ENCODE measurements around the gene SLC45A1. TPM values are rescaled to one million over a fixed set of nuclear protein-coding genes. Genes with fewer than 3 reads are reported as not detected.

Gene SLC45A1
- total RNA-seq, 1 donor from 2014 or later = 2.5 TPM

GRCh38 chr1:8348777-8349472 lies 31.0 kb downstream of the SLC45A1 start:
- DNase-seq (ENCODE audit: low spot score) (peak; percentile 82), ATAC-seq (peak; percentile 62)
- intact Hi-C loops (cut with DNase I) = loop anchor here (10.0 kb wide), 1 partner anchor 324 kb away; the partner anchor contains the start of gene ERRFI1

GRCh38 chr1:8349473-8349865 lies 31.6 kb downstream of the SLC45A1 start:
- ATAC-seq (no peak), DNase-seq (ENCODE audit: low spot score) (no peak)
- intact Hi-C loops (cut with DNase I) = loop anchor here (10.0 kb wide), 1 partner anchor 325 kb away; the partner anchor contains the start of gene ERRFI1

DNA sequence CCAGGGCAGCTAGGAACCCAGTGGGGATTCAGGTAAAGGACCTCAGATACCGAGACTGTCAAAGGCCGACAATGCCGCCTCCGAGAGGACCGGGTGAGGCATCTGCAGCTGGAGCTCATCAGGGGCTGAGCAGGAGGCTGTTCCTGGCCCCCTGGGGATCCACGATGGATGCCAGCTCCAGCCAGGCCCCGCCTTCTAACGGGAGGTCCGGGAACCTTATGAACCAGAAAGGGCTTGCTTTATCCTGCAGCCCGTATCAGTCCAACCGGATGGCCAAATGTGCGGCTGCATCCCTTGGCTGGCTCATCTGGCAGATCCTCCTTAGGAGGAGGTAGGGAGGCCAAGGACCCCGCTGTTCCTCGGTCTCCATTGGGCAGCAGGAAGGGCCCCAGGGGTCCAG lies 32.0 kb downstream of the SLC45A1 start:
- peak; percentile 45 for ATAC-seq
- no peak for DNase-seq (ENCODE audit: low spot score)
- intact Hi-C loops (cut with DNase I) = loop anchor here (10.0 kb wide), 1 partner anchor 325 kb away; the partner anchor contains the start of gene ERRFI1

DNA sequence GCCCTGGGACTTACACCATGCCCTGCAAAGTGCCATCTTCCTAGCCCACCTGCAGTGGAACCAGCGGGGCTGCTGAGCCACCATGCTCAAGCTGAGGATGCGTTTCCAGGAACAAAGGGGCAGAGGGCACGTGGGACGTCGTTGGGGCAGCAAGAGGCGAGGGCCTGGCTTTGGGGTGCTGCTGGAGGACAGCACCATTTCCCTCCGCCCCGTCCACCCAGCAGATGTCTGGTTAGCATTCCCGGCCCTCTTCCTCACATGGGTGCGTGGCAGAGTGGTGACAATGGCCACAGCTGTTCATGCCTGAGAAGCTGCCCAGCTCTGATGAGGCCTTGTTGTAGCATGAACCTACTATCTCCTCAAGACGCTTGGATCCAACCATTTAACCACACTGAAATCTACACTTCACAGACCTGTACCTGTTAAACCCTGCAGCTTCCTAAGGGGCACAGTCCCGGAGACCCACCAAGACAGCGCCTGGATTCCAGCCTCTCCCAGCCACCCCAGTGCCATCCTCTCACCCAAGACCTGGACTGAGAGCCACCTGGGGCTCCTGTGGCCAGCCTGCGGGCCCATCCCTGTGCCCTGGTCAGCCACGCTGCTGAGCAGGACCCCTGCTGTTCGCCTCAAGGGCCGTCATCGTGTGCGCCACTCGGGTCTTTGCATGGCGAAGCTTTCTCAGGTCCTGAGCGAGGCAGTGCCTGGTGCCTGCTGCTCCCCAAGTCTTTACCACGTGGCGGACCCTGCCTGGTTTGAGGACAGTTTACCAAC lies 33.2 kb downstream of the SLC45A1 start:
- intact Hi-C loops (cut with DNase I) = no loop called here
- no peak for ATAC-seq
- no peak for DNase-seq (ENCODE audit: low spot score)

DNA sequence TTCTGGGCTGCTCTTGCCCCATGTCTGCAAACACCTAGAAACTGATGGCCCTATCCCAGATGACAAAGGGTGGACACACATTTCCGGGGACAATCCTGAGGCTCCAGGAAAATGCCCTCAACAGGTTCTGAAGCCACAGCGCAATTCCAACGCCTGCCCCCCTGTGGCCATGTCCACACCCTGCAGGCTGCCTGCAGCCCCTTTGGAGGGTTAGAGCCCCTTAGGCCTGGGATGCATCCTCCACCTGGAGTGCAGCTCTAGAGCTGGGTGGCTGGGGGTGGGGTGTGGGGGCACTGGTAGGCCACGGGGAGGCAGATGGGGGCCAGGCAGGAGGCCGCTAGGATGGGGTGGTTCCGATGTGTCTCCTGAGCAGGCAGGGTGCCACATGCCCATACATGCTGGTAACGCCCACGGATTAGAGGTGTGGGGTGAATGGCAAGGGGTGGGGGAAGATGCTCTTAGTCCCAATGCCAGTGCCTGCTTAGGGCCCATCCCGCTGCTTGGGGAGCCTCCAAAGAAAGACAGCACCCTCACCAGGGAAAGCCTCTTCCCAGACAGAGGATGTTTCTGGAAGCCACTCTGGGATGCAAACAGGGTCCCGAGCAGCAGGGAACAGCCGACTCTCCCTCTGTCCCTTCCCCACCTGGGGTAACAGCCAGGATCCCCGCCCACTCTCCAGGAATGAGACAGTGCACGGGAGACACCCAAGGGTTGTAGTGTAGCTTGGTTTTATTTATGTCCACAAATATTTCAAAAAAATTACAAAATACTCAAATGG lies 34.0 kb downstream of the SLC45A1 start:
- intact Hi-C loops (cut with DNase I) = no loop called here
- no peak for DNase-seq (ENCODE audit: low spot score)

DNA sequence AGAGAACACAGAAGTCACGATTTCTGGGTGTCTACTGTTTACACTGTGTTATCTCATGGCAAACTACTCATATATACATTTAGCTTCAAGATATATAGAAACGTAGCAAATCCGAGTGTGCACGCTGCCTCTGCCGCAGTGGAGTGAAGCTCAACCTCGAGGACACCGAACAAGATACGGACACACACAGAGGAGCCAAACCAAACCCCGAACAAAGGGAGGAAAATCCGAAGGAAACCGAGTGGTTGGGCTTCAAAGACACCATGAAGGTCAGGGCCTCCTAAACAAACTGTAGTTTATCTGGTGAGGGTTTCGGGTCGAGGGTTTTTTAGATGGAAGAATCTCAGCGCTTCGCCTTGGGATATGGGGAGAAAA lies 34.5 kb downstream of the SLC45A1 start:
- DNase-seq (ENCODE audit: low spot score) = no peak
- intact Hi-C loops (cut with DNase I) = no loop called here
- no peak for ATAC-seq

More for the DNA sequence above, 34.0 kb downstream of the SLC45A1 start:
- no peak for ATAC-seq

- ATAC-seq = peak; percentile 44
- intact Hi-C loops (cut with DNase I) = no loop called here
- no peak for DNase-seq (ENCODE audit: low spot score)
Observed at GRCh38 chr1:8352886-8353785, 35.2 kb downstream of the SLC45A1 start.

- DNase-seq (ENCODE audit: low spot score) (no peak), ATAC-seq (no peak)
- intact Hi-C loops (cut with DNase I) = no loop called here
Observed at GRCh38 chr1:8354038-8354437, 36.1 kb downstream of the SLC45A1 start.

- DNase-seq (ENCODE audit: low spot score) (no peak), ATAC-seq (no peak)
- intact Hi-C loops (cut with DNase I) = no loop called here
Observed at GRCh38 chr1:8355439-8356255, 37.7 kb downstream of the SLC45A1 start.

GRCh38 chr1:8356256-8357209 lies 38.6 kb downstream of the SLC45A1 start:
- intact Hi-C loops (cut with DNase I) = no loop called here
- no peak for ATAC-seq
- no peak for DNase-seq (ENCODE audit: low spot score)

- no peak for DNase-seq (ENCODE audit: low spot score)
- no peak for ATAC-seq
- intact Hi-C loops (cut with DNase I) = no loop called here
Observed at GRCh38 chr1:8357329-8358101, 39.6 kb downstream of the SLC45A1 start.

- ATAC-seq (no peak), DNase-seq (ENCODE audit: low spot score) (no peak)
- intact Hi-C loops (cut with DNase I) = no loop called here
Observed at GRCh38 chr1:8358241-8358896, 40.5 kb downstream of the SLC45A1 start.

GRCh38 chr1:8358897-8359616 lies 41.1 kb downstream of the SLC45A1 start:
- no peak for ATAC-seq
- intact Hi-C loops (cut with DNase I) = no loop called here
- DNase-seq (ENCODE audit: low spot score) = no peak

- no peak for DNase-seq (ENCODE audit: low spot score)
- no peak for ATAC-seq
- intact Hi-C loops (cut with DNase I) = no loop called here
Observed at GRCh38 chr1:8359617-8360481, 41.9 kb downstream of the SLC45A1 start.
